ENCODE results near the gene KLB.
"Not testable (repeated sequence)": the region's sequence is repeated elsewhere in the genome, so short reads cannot be mapped to it uniquely, and the experiment has no call there.

The KLB gene

GRCh38 chr4:39427520-39428114, 20.9 kb downstream of the KLB start:
- DNase-seq: no peak

GRCh38 chr4:39429476-39430334, 23.0 kb downstream of the KLB start:
- no peak for DNase-seq

GRCh38 chr4:39433878-39434492, 27.3 kb downstream of the KLB start:
- no peak for DNase-seq

GRCh38 chr4:39435659-39436563, 29.2 kb downstream of the KLB start:
- DNase-seq: no peak

- DNase-seq: no peak
Measured at GRCh38 chr4:39441593-39441992, 34.9 kb downstream of the KLB start.

GRCh38 chr4:39442998-39443397, 36.3 kb downstream of the KLB start:
- DNase-seq: no peak

GRCh38 chr4:39446483-39446841, 39.7 kb downstream of the KLB start:
- no peak for DNase-seq

GRCh38 chr4:39446842-39447573, 40.3 kb downstream of the KLB start:
- DNase-seq: no peak

- DNase-seq: no peak
Measured at GRCh38 chr4:39450618-39451017, 43.9 kb downstream of the KLB start.

- DNase-seq: no peak
Measured at GRCh38 chr4:39451423-39452023, 44.8 kb downstream of the KLB start.

- no peak for DNase-seq
Measured at GRCh38 chr4:39452153-39452859, 45.6 kb downstream of the KLB start.

GRCh38 chr4:39452860-39453587, 46.3 kb downstream of the KLB start:
- no peak for DNase-seq

- DNase-seq: no peak
Measured at GRCh38 chr4:39453738-39454137, 47.0 kb downstream of the KLB start.

- no peak for DNase-seq
Measured at GRCh38 chr4:39455486-39455885, 48.8 kb downstream of the KLB start.

GRCh38 chr4:39456946-39457763, 50.4 kb downstream of the KLB start:
- no peak for DNase-seq

GRCh38 chr4:39458161-39458504, 51.4 kb downstream of the KLB start:
- DNase-seq: not testable (repeated sequence)

GRCh38 chr4:39458505-39459300, 52.0 kb downstream of the KLB start, which contains the start of the genes LIAS and RPL9:
Gene LIAS (plus strand): TSS chr4:39459056. CDS start chr4:39459118, 62 bp downstream.
Gene RPL9 (minus strand): TSS chr4:39458922. CDS start chr4:39458439, 483 bp downstream.
- peak; percentile 97 for DNase-seq

GRCh38 chr4:39464886-39465501, 58.3 kb downstream of the KLB start:
- peak; percentile 2 for DNase-seq
